Ishikawa (cell line): ENCODE results near the gene KLK14.

Source experiments
- CEBPB ChIP-seq: IDR thresholded peaks from 2 replicates; pipeline ENCODE4 v1.6.1; 2012
- CREB1 ChIP-seq: IDR thresholded peaks from 2 replicates; pipeline ENCODE4 v1.6.1; 2012; ENCODE audit warnings: low read depth
- EGR1 ChIP-seq: IDR thresholded peaks from 2 replicates; pipeline ENCODE4 v1.6.1; 2012
- EP300 ChIP-seq: IDR thresholded peaks from 2 replicates; pipeline ENCODE4 v1.6.1; 2012; ENCODE audit warnings: borderline replicate concordance
- FOXM1 ChIP-seq: IDR thresholded peaks from 2 replicates; pipeline ENCODE4 v1.6.1; 2012; ENCODE audit warnings: low read depth, borderline replicate concordance
- NFIC ChIP-seq: IDR thresholded peaks from 2 replicates; pipeline ENCODE4 v1.6.1; 2012
- RAD21 ChIP-seq: IDR thresholded peaks from 2 replicates; pipeline ENCODE4 v1.6.1; 2012; ENCODE audit warnings: low read depth
- TAF1 ChIP-seq: IDR thresholded peaks from 2 replicates; pipeline ENCODE4 v1.6.1; 2012; ENCODE audit warnings: low read depth, mild to moderate bottlenecking
- TCF12 ChIP-seq: IDR thresholded peaks from 2 replicates; pipeline ENCODE4 v1.6.1; 2012; ENCODE audit warnings: low read depth
- TEAD4 ChIP-seq: IDR thresholded peaks from 2 replicates; pipeline ENCODE4 v1.6.1; 2012
- YY1 ChIP-seq: IDR thresholded peaks from 2 replicates; pipeline ENCODE4 v1.6.1; 2012; ENCODE audit warnings: low read depth
- ZBTB7A ChIP-seq: IDR thresholded peaks from 2 replicates; pipeline ENCODE4 v1.6.1; 2012; ENCODE audit warnings: low read depth
- TF ChIP-seq, protein P1 (sequence below): IDR thresholded peaks from 2 replicates; pipeline ENCODE4 v1.6.1; 2012
- TF ChIP-seq, protein P2 (sequence below): IDR thresholded peaks from 2 replicates; pipeline ENCODE4 v1.6.1; 2012; ENCODE audit warnings: low read depth, mild to moderate bottlenecking
- TF ChIP-seq, protein P3 (sequence below): IDR thresholded peaks from 2 replicates; pipeline ENCODE4 v1.6.1; 2012

KLK14 gene

DNA sequence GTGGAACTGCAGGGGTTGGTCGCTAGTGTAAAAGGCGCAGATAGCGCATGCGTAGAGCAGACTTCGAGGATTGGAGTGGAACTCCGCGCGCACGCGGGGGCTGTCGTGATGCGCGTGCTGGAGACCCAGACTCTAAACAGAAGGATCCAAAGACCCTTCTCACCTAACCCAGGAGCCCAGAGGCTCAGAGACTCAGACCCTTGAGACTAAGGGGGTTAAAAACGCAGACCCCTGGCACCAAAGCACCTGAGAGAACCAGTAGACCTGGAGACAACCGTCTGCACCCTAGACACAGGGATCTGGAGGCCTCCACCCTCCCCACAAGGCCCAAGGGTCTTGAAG, 26.1 kb upstream of the KLK14 start:
- TF ChIP-seq, protein P1, sequence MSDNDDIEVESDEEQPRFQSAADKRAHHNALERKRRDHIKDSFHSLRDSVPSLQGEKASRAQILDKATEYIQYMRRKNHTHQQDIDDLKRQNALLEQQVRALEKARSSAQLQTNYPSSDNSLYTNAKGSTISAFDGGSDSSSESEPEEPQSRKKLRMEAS, result peak; percentile 59
- TF ChIP-seq, protein P2, sequence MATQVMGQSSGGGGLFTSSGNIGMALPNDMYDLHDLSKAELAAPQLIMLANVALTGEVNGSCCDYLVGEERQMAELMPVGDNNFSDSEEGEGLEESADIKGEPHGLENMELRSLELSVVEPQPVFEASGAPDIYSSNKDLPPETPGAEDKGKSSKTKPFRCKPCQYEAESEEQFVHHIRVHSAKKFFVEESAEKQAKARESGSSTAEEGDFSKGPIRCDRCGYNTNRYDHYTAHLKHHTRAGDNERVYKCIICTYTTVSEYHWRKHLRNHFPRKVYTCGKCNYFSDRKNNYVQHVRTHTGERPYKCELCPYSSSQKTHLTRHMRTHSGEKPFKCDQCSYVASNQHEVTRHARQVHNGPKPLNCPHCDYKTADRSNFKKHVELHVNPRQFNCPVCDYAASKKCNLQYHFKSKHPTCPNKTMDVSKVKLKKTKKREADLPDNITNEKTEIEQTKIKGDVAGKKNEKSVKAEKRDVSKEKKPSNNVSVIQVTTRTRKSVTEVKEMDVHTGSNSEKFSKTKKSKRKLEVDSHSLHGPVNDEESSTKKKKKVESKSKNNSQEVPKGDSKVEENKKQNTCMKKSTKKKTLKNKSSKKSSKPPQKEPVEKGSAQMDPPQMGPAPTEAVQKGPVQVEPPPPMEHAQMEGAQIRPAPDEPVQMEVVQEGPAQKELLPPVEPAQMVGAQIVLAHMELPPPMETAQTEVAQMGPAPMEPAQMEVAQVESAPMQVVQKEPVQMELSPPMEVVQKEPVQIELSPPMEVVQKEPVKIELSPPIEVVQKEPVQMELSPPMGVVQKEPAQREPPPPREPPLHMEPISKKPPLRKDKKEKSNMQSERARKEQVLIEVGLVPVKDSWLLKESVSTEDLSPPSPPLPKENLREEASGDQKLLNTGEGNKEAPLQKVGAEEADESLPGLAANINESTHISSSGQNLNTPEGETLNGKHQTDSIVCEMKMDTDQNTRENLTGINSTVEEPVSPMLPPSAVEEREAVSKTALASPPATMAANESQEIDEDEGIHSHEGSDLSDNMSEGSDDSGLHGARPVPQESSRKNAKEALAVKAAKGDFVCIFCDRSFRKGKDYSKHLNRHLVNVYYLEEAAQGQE, result no peak

DNA sequence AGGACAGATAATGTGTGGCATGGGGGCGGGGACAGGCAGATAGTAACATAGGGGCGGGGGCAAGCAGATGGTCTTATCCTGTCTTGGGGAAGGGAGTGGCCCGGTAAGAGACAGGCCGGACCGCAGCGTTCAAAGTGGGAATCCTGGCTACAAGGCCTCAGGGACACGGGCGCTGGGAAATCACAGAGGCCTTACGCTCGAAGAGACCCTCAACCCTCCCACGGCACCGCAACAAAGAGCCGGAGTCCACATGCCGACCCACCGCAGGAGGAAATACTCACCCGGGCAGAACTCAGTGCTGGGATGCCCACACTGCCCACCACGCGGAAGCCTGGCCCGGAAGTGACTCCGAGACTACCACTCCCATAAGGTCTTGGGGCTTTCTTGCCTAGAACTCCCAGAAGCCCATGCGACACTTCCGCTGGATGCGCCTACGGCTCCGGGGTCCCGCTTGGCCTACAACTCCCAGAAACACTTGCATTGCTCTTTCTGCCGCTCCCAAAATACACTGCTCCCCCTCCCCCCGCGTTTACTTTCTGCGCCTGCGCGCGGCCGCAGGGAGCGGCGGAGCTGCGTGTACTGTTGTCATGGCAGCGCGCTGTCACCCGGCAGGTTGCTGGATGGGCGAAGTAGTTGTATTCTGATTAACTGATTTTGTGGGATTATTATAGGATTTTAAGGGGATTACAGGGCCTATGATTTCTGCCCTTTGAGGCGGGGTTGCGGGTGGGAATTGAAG, 25.5 kb upstream of the KLK14 start, which contains the start of gene CTU1:
CTU1 (minus strand) TSS at position 344 of the 739 bp plus-strand sequence. CDS start 3,840 bp downstream, outside the sequence.
- TF ChIP-seq CREB1 (peak; percentile 57; the same call in 1 of the 2 replicates), EGR1 (no peak), EP300 (peak; percentile 27; the same call in 1 of the 2 replicates), FOXM1 (peak; percentile 47; the same call in 1 of the 2 replicates), ZBTB7A (0 out of 2 replicates have a peak, but pooled peaks have one; percentile 44), TCF12 (peak; percentile 70), TAF1 (peak; percentile 52; the same call in 1 of the 2 replicates), YY1 (peak; percentile 58), RAD21 (no peak), CEBPB (no peak), NFIC (no peak), TEAD4 (no peak)
- TF ChIP-seq, protein P1, result peak; percentile 82
- TF ChIP-seq, protein P2, result no peak
- TF ChIP-seq, protein P3, sequence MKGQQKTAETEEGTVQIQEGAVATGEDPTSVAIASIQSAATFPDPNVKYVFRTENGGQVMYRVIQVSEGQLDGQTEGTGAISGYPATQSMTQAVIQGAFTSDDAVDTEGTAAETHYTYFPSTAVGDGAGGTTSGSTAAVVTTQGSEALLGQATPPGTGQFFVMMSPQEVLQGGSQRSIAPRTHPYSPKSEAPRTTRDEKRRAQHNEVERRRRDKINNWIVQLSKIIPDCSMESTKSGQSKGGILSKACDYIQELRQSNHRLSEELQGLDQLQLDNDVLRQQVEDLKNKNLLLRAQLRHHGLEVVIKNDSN, result peak; percentile 46; the same call in 1 of the 2 replicates

DNA sequence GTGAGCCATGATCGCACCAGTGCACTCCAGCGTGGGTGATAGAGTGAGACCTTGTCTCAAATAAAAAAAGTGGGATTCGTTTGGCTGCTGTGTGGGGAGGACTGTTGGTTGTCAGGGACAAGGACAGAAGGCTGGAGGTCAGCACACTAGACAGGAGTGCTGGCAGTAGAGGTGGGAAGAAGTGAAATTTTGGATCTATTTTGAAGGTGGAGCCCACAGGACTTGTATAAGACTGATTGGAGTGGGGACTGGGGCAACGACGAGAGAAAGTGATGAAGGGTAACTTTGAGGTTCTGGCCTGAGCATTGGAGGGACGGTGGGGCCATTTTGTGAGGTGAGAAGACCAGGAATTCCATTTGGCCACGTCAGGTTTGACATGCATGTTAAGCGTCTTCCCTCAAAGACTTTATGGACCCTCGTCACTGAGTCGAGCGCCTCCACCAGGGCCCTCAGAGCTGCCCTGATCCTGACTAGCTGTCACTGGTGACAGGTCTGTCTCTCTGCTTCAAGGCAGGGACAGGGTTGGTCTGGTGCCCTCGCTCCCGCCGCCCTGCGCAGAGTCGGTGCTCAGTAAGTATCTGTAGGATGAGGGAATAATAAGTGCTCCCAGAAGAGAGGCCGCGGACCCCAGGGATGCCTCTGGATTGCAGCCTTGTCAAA, 24.8 kb upstream of the KLK14 start:
- TF ChIP-seq NFIC (no peak), CEBPB (no peak), TCF12 (no peak), RAD21 (no peak), FOXM1 (no peak), TAF1 (no peak), ZBTB7A (no peak), YY1 (no peak), EGR1 (no peak), TEAD4 (no peak), CREB1 (no peak), EP300 (no peak)
- TF ChIP-seq, protein P3, result no peak
- TF ChIP-seq, protein P1, result no peak
- TF ChIP-seq, protein P2, result no peak

DNA sequence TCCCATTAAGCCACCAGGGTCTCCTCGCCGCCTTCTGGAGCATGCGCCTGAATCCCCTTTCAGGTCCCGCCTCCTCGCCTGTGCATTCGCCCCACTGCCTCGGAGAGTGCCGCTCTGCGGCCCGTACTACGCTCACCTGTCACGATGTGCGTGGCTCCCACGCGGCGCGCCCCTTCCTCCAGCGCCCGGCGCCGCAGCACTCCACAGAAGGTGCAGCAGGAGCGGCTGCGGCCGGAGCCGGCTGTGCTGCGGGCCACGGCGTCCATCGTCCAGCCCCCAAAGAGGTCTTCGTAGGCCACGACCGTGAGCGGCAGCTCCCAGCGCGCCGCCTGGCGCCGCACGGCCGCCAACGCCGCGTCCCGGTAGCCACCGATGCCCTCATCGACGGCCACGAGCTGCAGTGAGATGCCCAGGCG, 21.2 kb upstream of the KLK14 start:
- TF ChIP-seq YY1 (no peak), EGR1 (no peak), NFIC (no peak), ZBTB7A (no peak), TAF1 (no peak)
- TF ChIP-seq, protein P3, result no peak
